ENCODE data around the gene SLC35D2.

GRCh38 chr9:96302021-96302420 lies 81.5 kb downstream of the SLC35D2 start, which contains the start of gene HSD17B3:
- no peak for TF ChIP-seq POLR2AphosphoS5 (IDR thresholded peaks at IDR 0.05)
- TF ChIP-seq POLR2A (IDR thresholded peaks at IDR 0.05), result no peak
- no peak for TF ChIP-seq CTCF (IDR thresholded peaks at IDR 0.05)
- no peak for TF ChIP-seq EP300 (IDR thresholded peaks at IDR 0.05)
